Heart left ventricle (tissue), 16 donors: ENCODE measurements around the gene ATP6V1B1. TPM values are rescaled to one million over a fixed set of nuclear protein-coding genes. Genes with fewer than 3 reads are reported as not detected.

Experiments
- ATAC-seq, 4 donors: fragments of 200-7000 bp; cut with Tn5 transposase; one replicate each; pipeline ENCODE4 v1.9.1; 2020 to 2022; ENCODE audit warnings: moderate library complexity in 4 of 4, mild to moderate bottlenecking in 3 of 4, moderate number of reproducible peaks in 1 of 4
- DNase-seq, 5 donors: peaks; one replicate each; pipeline ENCODE4 v3.0.0-alpha.2; 2020
- H3K27ac ChIP-seq, 12 donors: fragments of 200-600 bp; sonication (generic) in 4 of 12; one replicate each; pipeline versions ENCODE4 v1.5.0 to v1.8.0; 2016 to 2022; ENCODE audit warnings: mild to moderate bottlenecking in 2 of 12
- H3K27me3 ChIP-seq, 9 donors: fragments of 200-600 bp; sonication (generic) in 2 of 9; one replicate each; pipeline versions ENCODE4 v1.5.1 to v1.8.0; 2016 to 2022; ENCODE audit warnings: mild to moderate bottlenecking in 3 of 9
- H3K36me3 ChIP-seq, 9 donors: fragments of 200-600 bp; sonication (generic) in 2 of 9; one replicate each; pipeline versions ENCODE4 v1.5.0 to v1.8.0; 2018 to 2022; ENCODE audit warnings: mild to moderate bottlenecking in 2 of 9
- H3K4me1 ChIP-seq, 12 donors: fragments of 200-600 bp; sonication (generic) in 4 of 12; one replicate each; pipeline versions ENCODE4 v1.5.0 to v1.8.0; 2016 to 2022; ENCODE audit warnings: mild to moderate bottlenecking in 3 of 12
- H3K4me3 ChIP-seq, 12 donors: fragments of 200-600 bp; sonication (generic) in 4 of 12; one replicate each; pipeline versions ENCODE4 v1.5.0 to v1.8.0; 2017 to 2022; ENCODE audit warnings: mild to moderate bottlenecking in 9 of 12, moderate library complexity in 4 of 12
- H3K9me3 ChIP-seq, 12 donors: fragments of 200-600 bp; sonication (generic) in 4 of 12; one replicate each; pipeline versions ENCODE4 v1.5.0 to v1.8.0; 2016 to 2022; ENCODE audit warnings: mild to moderate bottlenecking in 1 of 12
- CTCF ChIP-seq, 12 donors: fragments of 200-600 bp; sonication (generic) in 4 of 12; IDR thresholded peaks; one replicate each; pipeline versions ENCODE4 v1.5.0 to v1.8.0; 2018 to 2022; ENCODE audit warnings: antibody characterized with exemption in 12 of 12, mild to moderate bottlenecking in 5 of 12
- POLR2A ChIP-seq, 2 donors: fragments of 450-650 bp; IDR thresholded peaks; one replicate each; pipeline ENCODE4 v1.6.1; 2017; ENCODE audit warnings: antibody characterized with exemption in 2 of 2, mild to moderate bottlenecking in 2 of 2, moderate library complexity in 2 of 2
- WGBS, 4 donors: extraction: QIAGEN DNeasy Blood & Tissue Kit in 2 of 4; methylation state at CpG; one replicate each; pipeline versions ENCODE4 v1.1.5 to v1.1.7; 2013 to 2018; 5-methylcytosine and 5-hydroxymethylcytosine counted together
- intact Hi-C, 10 donors: fragments of 100-400 bp; cut with DNase I; formaldehyde crosslinking; loops; one replicate each; pipeline versions ENCODE4 v1.11.1 to v1.14.2; 2022
- polyA plus RNA-seq, 2 donors: library from polyadenylated mRNA; stranded (reverse); fragments of 200-250 nt; gene quantifications; one replicate each; pipeline ENCODE4 v1.2.3, GENCODE V29; 2013
- total RNA-seq, 9 donors: library from RNA; depleted of rRNA in 2 of 9; stranded (reverse); fragments of >200 nt in 2 of 9; fragmentation: NEBNext Ultra II Directional in 3 of 9; extraction: Animal tissue kit (Norgen Biotek cat#: 25700) in 3 of 9; gene quantifications; one replicate each; pipeline versions ENCODE4 v1.1.0 to v1.2.4, GENCODE V29; 2016 to 2023
- donor health status: ischemic (EF 13 %, LVEDD 7.1; RV severe dilation, severe dysfunction).
- donor health status: healthy with polysubstance abuse.
- donor health status: DM: no; HTN: yes; CAD: no.
- donor health status: DM: no; HTN: no; CAD: no.
- donor health status: ischemic (EF 25% LVEDD 6.9; RV normal size, moderate dysfunction).
- donor health status: ischemic (EF 25% LVEDD 5.7; RV mildly dilated, moderate dysfunction).
- donor health status: healthy.
- donor health status: DM: yes; HTN: yes; CAD: no.
- donor health status: ischemic (EF 35%, LVEDD 5.7; RV mildly dilated, moderate dysfunction).
- donor health status: nonischemic (EF 11% LVEDD 7.7; RV severe dilation, severe dysfunction).
- donor health status: DM: yes; HTN: yes; CAD: no.
- donor health status: PGD.
- donor health status: ischemic (EF 29% LVEDD 5.4; RV normal size, mild dysfunction).
- donor health status: nonischemic (EF 23%, LVEDD 6.1; RV moderate dilation, normal function).

Gene ATP6V1B1
- total and polyA plus RNA-seq, 11 donors: 0.16 to 1.8 (median 0.48) TPM; not detected in 4

- Histone ChIP-seq H3K27me3 (peaks cover 0 to 13% (median 0%) of the 10 kb centered on the region in 9 donors), H3K36me3 (no peaks in the 10 kb centered on the region), H3K4me3 (no peak overlapping the region), H3K4me1 (peaks cover 0 to 10% (median 0%) of the 10 kb centered on the region in 12 donors), H3K27ac (no peak overlapping the region), H3K9me3 (no peaks in the 10 kb centered on the region)
- peak in 1 of 4 donors; percentile 35 for ATAC-seq
- 18 to 25% (median 20%) methylated on average over 8 of the region's 8 CpGs for WGBS, 4 donors
- no peak for TF ChIP-seq POLR2A (IDR thresholded peaks at IDR 0.05)
- TF ChIP-seq CTCF (IDR thresholded peaks at IDR 0.05): peak; percentile 54 to 80 (median 73)
- intact Hi-C loops: loop anchor here (2.0 to 10.0 kb wide), 9 partner anchors 75 to 292 kb away; partner anchors contain the start of gene FIGLA (in 2 of the 10)
- peak in 2 of 5 donors; percentile 29 to 37 for DNase-seq
Observed at GRCh38 chr2:70946832-70947442, 11.2 kb downstream of the ATP6V1B1 start.

DNA sequence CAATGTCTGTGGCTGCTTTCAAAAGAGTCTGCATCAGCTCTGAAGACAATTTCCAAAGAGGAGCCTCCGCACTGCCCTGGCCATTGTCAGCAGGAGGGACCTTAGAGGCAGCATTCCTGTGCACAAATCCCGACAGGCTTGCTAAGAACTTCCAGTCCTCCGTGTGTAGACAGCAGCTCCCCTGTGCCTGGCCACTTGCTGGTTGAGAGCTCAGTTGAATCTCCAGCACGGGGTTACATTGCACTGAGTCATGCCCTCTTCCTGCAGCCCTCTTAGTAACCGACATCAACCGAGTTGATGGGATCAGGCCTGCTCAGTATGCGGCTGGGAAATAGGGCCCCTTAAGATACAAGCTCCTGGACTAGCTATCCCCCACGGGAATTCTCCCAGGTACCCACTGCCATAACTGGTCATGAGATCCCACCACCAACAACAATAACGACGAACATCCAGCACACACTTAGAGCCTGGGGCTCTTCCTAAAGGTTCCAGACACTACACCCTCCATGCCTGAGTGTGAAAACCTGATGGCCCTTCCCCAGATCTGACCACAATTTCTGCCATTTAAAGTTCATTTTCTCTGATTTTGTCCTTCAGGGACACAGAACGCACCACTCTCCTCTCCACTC, 12.0 kb downstream of the ATP6V1B1 start:
- DNase-seq: peak in 1 of 5 donors; percentile 1
- no peak for TF ChIP-seq CTCF (IDR thresholded peaks at IDR 0.05)
- no peak for TF ChIP-seq POLR2A (IDR thresholded peaks at IDR 0.05)
- 51 to 57% (median 55%) methylated on average over 10 to 11 of the region's 11 CpGs for WGBS, 4 donors
- H3K4me1 ChIP-seq: peaks cover 0 to 10% (median 0%) of the 10 kb centered on the region in 12 donors
- no peak overlapping the region for H3K27ac ChIP-seq
- no peaks in the 10 kb centered on the region for H3K36me3 ChIP-seq
- ATAC-seq: peak in 2 of 4 donors; percentile 12 to 17
- no peaks in the 10 kb centered on the region for H3K9me3 ChIP-seq
- H3K4me3 ChIP-seq: peak overlapping the region in 6 of 12 donors; percentile 27 to 44 (median 35)
- intact Hi-C loops: loop anchor here (1.0 to 10.0 kb wide), 12 partner anchors 30 to 293 kb away; partner anchors contain the start of gene FIGLA (in 2 of the 10)
- H3K27me3 ChIP-seq: peaks cover 0 to 13% (median 0%) of the 10 kb centered on the region in 9 donors

GRCh38 chr2:70948337-70949003, 12.8 kb downstream of the ATP6V1B1 start:
- H3K9me3 ChIP-seq: no peaks in the 10 kb centered on the region
- TF ChIP-seq CTCF (IDR thresholded peaks at IDR 0.05) (peak; percentile 76 to 96 (median 84)), POLR2A (IDR thresholded peaks at IDR 0.05) (no peak)
- DNase-seq (peak; percentile 74 to 85 (median 76)), ATAC-seq (peak; percentile 58 to 98 (median 94))
- H3K4me1 ChIP-seq: peaks cover 0 to 10% (median 0%) of the 10 kb centered on the region in 12 donors
- WGBS, 4 donors: 8 to 15% (median 12%) methylated on average over 19 to 27 of the region's 27 CpGs
- H3K27me3 ChIP-seq: peaks cover 0 to 17% (median 0%) of the 10 kb centered on the region in 9 donors
- H3K27ac ChIP-seq: no peak overlapping the region
- intact Hi-C loops: loop anchor here (1.0 to 10.0 kb wide), 11 partner anchors 29 to 294 kb away; partner anchors contain the start of gene FIGLA (in 2 of the 10)
- peak overlapping the region in 9 of 12 donors; percentile 27 to 48 (median 34) for H3K4me3 ChIP-seq
- no peaks in the 10 kb centered on the region for H3K36me3 ChIP-seq
